ENCODE results near the gene TIMMDC1. TPM values are rescaled to one million over a fixed set of nuclear protein-coding genes. Genes with fewer than 3 reads are reported as not detected.

TIMMDC1 gene
- total RNA-seq, 1 experiment from 2014 or later, result 109 TPM

DNA sequence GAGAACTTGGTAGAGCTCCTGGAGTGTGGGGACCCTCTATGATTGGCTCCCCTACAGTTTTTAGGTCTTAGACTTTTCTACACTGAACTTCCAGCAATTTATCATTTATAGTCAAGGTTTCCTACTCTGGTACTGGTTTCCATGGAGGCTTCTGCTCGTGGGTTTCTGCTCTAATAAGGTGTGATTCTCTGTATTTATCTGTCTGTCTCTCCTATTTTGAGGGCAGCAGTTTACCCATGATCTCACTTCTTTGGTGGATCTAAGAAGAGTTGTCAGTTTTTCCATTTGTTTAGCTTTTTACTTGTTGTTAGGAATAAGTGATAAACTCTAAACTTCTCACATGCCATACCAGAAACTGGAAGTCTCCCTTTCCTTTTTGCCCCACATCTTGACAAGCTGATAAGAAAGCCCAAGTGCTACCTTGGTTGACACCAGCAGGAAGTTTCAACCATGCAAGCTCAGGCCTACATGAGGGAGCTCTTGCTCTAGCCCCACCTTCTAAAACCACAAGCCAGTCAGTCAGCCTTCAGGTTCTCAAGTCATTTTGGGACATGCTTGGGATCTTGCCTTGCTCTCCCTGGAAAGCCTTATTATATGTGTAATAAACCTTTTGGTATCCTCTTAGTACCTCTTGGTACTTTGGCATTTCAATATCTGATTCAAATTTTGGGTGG, 10.0 kb downstream of the TIMMDC1 start:
- no peak overlapping the region for H4K5ac ChIP-seq (ENCODE audit: insufficient read length, low read depth, low read length)
- H3K4me1 Mint-ChIP-seq, result no peaks in the 10 kb centered on the region

More for the DNA sequence above, 10.0 kb downstream of the TIMMDC1 start:
- H4K8ac ChIP-seq (replicated peaks; ENCODE audit: insufficient read length, low read depth, low read length), result no peak overlapping the region
- DNase-seq, result no peak
- H4K20me1 ChIP-seq (ENCODE audit: control insufficient read depth, insufficient read depth, insufficient read length), result no peaks in the 10 kb centered on the region
- H2AK5ac ChIP-seq (ENCODE audit: insufficient read length, low read length), result no peak overlapping the region
- no peaks in the 10 kb centered on the region for H3K79me2 ChIP-seq (ENCODE audit: insufficient read depth, low read length)
- no peak overlapping the region for H3K23ac ChIP-seq (ENCODE audit: insufficient read length, low read depth, low read length)
- H3K23me2 ChIP-seq (ENCODE audit: insufficient read length, low read depth, low read length, poor library complexity, severe bottlenecking), result no peaks in the 10 kb centered on the region
- no peaks in the 10 kb centered on the region for H3K79me1 ChIP-seq (ENCODE audit: insufficient read depth, low read depth, low read length, poor library complexity, severe bottlenecking)
- H2BK5ac ChIP-seq (ENCODE audit: insufficient read length, low read length), result no peak overlapping the region
- Mint-ChIP-seq H3K36me3 (ENCODE audit: insufficient read depth in 1 of 3, low read depth in 3 of 3) (peaks cover 8 to 68% (median 64%) of the 10 kb centered on the region in 3 experiments; a peak in 6 of 7 replicates), H3K27me3 (ENCODE audit: low read depth) (no peaks in the 10 kb centered on the region), H3K27ac (peak overlapping the region in 2 of 3 experiments; percentile 73 to 94; a peak in 4 of 7 replicates), H3K4me3 (no peak overlapping the region), H3K9me3 (no peaks in the 10 kb centered on the region)
- no peak overlapping the region for H2AFZ ChIP-seq (ENCODE audit: low read length)
- H3K9me3 ChIP-seq (ENCODE audit: control insufficient read depth, low read depth, low read length), result no peaks in the 10 kb centered on the region
- H2BK20ac ChIP-seq (ENCODE audit: low read depth, low read length, poor library complexity, severe bottlenecking), result no peak overlapping the region
- H3K27me3 ChIP-seq (ENCODE audit: insufficient read depth, low read length), result no peaks in the 10 kb centered on the region
- H3K4me1 ChIP-seq (ENCODE audit: insufficient read depth, low read length), result no peaks in the 10 kb centered on the region
- no peak overlapping the region for H2BK15ac ChIP-seq (ENCODE audit: low read depth, low read length)
- H2BK12ac ChIP-seq (ENCODE audit: insufficient read length, low read depth, low read length), result no peak overlapping the region
- H2BK120ac ChIP-seq (ENCODE audit: low read depth, low read length, poor library complexity, severe bottlenecking), result no peak overlapping the region
- no peak overlapping the region for H3T11ph ChIP-seq (ENCODE audit: low read length)
- no peak overlapping the region for H4K91ac ChIP-seq (ENCODE audit: insufficient read length, low read depth, low read length)
- H3K27ac ChIP-seq (ENCODE audit: insufficient read length, low read depth, low read length), result no peak overlapping the region
- H3K4me2 ChIP-seq (ENCODE audit: insufficient read depth, insufficient read length, low read length), result no peak overlapping the region
- H3K4ac ChIP-seq (ENCODE audit: low read depth, low read length), result no peak overlapping the region
- no peak overlapping the region for H3K56ac ChIP-seq (ENCODE audit: insufficient read length, low read depth, low read length)
- H3K14ac ChIP-seq (ENCODE audit: insufficient read depth, low read length), result no peak overlapping the region
- no peak for TF ChIP-seq CTCF (conservative IDR thresholded peaks at IDR 0.05)
- H3K9ac ChIP-seq (ENCODE audit: extremely low read depth, insufficient read length, low read length), result no peak overlapping the region
- no CpG with 5 or more reads among the region's 1 CpG for WGBS (ENCODE audit: extremely low coverage, insufficient read length, low lambda C conversion rate)
- H3K18ac ChIP-seq (ENCODE audit: insufficient read length, low read depth, low read length), result no peak overlapping the region
